ENCODE data around the gene GGA1. TPM values are rescaled to one million over a fixed set of nuclear protein-coding genes. Genes with fewer than 3 reads are reported as not detected.

The GGA1 gene
- total and polyA plus RNA-seq, 2 donors (not counting 1 experiment from before 2014, with no cell fraction given): 18.0 to 27.9 TPM

- TF ChIP-seq CTCF (conservative IDR thresholded peaks at IDR 0.05 in 1 of 2, IDR thresholded peaks at IDR 0.05 in 1 of 2; ENCODE audit: low read depth in 1 of 2, low read length in 2 of 2) (peak; percentile 85 to 91), EZH2 (IDR thresholded peaks at IDR 0.05; ENCODE audit: low read length, missing control alignments) (no peak)
- Histone ChIP-seq H2AFZ (ENCODE audit: low read length) (no peak overlapping the region), H3K27ac (ENCODE audit: insufficient read depth, low read length) (peak overlapping the region; percentile 42)
These were observed 73.0 kb downstream of the GGA1 start for GRCh38 chr22:37681556-37682049.

More at GRCh38 chr22:37681556-37682049, 73.0 kb downstream of the GGA1 start:
- Histone ChIP-seq H3K9me3 (ENCODE audit: control insufficient read depth, insufficient read depth, low read depth, low read length) (no peaks in the 10 kb centered on the region), H3K9ac (ENCODE audit: insufficient read depth, low read length) (no peak overlapping the region), H4K20me1 (ENCODE audit: control insufficient read depth, extremely low read depth, insufficient read depth, low read length) (peaks cover 3% of the 10 kb centered on the region), H3K36me3 (ENCODE audit: control insufficient read depth, insufficient read depth, low read length) (peaks cover 15% of the 10 kb centered on the region), H3K27me3 (ENCODE audit: control insufficient read depth, insufficient read depth, low read length) (no peaks in the 10 kb centered on the region), H3K79me2 (ENCODE audit: control insufficient read depth, insufficient read depth, low read length) (peaks cover 20% of the 10 kb centered on the region), H3K4me2 (ENCODE audit: extremely low read depth, insufficient read depth, low read length) (no peak overlapping the region), H3K4me1 (ENCODE audit: control insufficient read depth, extremely low read depth, insufficient read depth, low read length) (peaks cover 11% of the 10 kb centered on the region), H3K4me3 (replicated peaks in 1 of 4; ENCODE audit: control extremely low read depth in 1 of 4, insufficient read depth in 1 of 4, low read depth in 3 of 4, low read length in 4 of 4) (no peak overlapping the region)
- peak; percentile 70 to 80 for DNase-seq (ENCODE audit: low read depth in 2 of 2)

Other genes starting within 250 kb of the GGA1 start
- under 0.01 TPM in 2 replicates for gene ELFN2, start 181.4 kb upstream of the GGA1 start, total RNA-seq
- gene ELFN2, start 181.4 kb upstream of the GGA1 start, polyA plus RNA-seq: 0.02 and 0.10 TPM in 2 replicates
- gene MFNG, start 122.5 kb upstream of the GGA1 start, total RNA-seq: under 0.01 TPM in 1 of 2 replicates, not detected in the other
- 0.15 TPM in 1 of 2 replicates, not detected in the other for gene MFNG, start 122.5 kb upstream of the GGA1 start, polyA plus RNA-seq
- 1.3 and 2.3 TPM in 2 replicates for gene CARD10, start 89.4 kb upstream of the GGA1 start, total RNA-seq
- 1.6 and 2.7 TPM in 2 replicates for gene CARD10, start 89.4 kb upstream of the GGA1 start, polyA plus RNA-seq
- 11.8 and 17.2 TPM in 2 replicates for gene CDC42EP1, start 48.4 kb upstream of the GGA1 start, total RNA-seq
- 10.4 and 10.6 TPM in 2 replicates for gene CDC42EP1, start 48.4 kb upstream of the GGA1 start, polyA plus RNA-seq
- gene LGALS2, start 28.7 kb upstream of the GGA1 start, total RNA-seq: not detected in 2 replicates
- gene LGALS2, start 28.7 kb upstream of the GGA1 start, polyA plus RNA-seq: 0.19 TPM in 1 of 2 replicates, not detected in the other
- gene SH3BP1, start 30.8 kb downstream of the GGA1 start, total RNA-seq: 3.1 and 6.2 TPM in 2 replicates
- 2.9 and 5.5 TPM in 2 replicates for gene SH3BP1, start 30.8 kb downstream of the GGA1 start, polyA plus RNA-seq
- 4.0 and 5.1 TPM in 2 replicates for gene PDXP, start 49.9 kb downstream of the GGA1 start, total RNA-seq
- 7.9 and 14.7 TPM in 2 replicates for gene PDXP, start 49.9 kb downstream of the GGA1 start, polyA plus RNA-seq
- 6,362 and 11,230 TPM in 2 replicates for gene LGALS1, start 66.8 kb downstream of the GGA1 start, total RNA-seq
- gene LGALS1, start 66.8 kb downstream of the GGA1 start, polyA plus RNA-seq: 5,090 and 5,801 TPM in 2 replicates
- 12.1 and 15.4 TPM in 2 replicates for gene NOL12, start 77.5 kb downstream of the GGA1 start, total RNA-seq
- 12.8 and 26.1 TPM in 2 replicates for gene NOL12, start 77.5 kb downstream of the GGA1 start, polyA plus RNA-seq
- gene TRIOBP, start 88.2 kb downstream of the GGA1 start, total RNA-seq: 105 and 131 TPM in 2 replicates
- 32.9 and 35.4 TPM in 2 replicates for gene TRIOBP, start 88.2 kb downstream of the GGA1 start, polyA plus RNA-seq
- 7.7 and 11.9 TPM in 2 replicates for gene GCAT, start 199.1 kb downstream of the GGA1 start, total RNA-seq
- gene GCAT, start 199.1 kb downstream of the GGA1 start, polyA plus RNA-seq: 6.6 and 11.0 TPM in 2 replicates
- not detected in 2 replicates for gene GALR3, start 214.5 kb downstream of the GGA1 start, total RNA-seq
- not detected in 2 replicates for gene GALR3, start 214.5 kb downstream of the GGA1 start, polyA plus RNA-seq
- gene ANKRD54, start 235.5 kb downstream of the GGA1 start, total RNA-seq: 12.1 and 16.2 TPM in 2 replicates
- gene ANKRD54, start 235.5 kb downstream of the GGA1 start, polyA plus RNA-seq: 13.2 and 13.9 TPM in 2 replicates
- gene EIF3L, start 240.6 kb downstream of the GGA1 start, total RNA-seq: 288 and 404 TPM in 2 replicates
- gene EIF3L, start 240.6 kb downstream of the GGA1 start, polyA plus RNA-seq: 509 and 515 TPM in 2 replicates